Measurements from ENCODE around the gene CDH20.

GRCh38 chr18:61426492-61427053, 93.3 kb downstream of the CDH20 start:
- TF ChIP-seq REPIN1 (tag by site-specific recombination; IDR thresholded peaks at IDR 0.05; ENCODE audit: low read depth) = no peak
- TF ChIP-seq ZNF138 (tag by site-specific recombination; IDR thresholded peaks at IDR 0.05; ENCODE audit: borderline replicate concordance) = no peak
- no peak for TF ChIP-seq ZFHX2 (tag by site-specific recombination; conservative IDR thresholded peaks at IDR 0.05)
- TF ChIP-seq SALL2 (tag by site-specific recombination; IDR thresholded peaks at IDR 0.05; ENCODE audit: borderline replicate concordance) = no peak
- TF ChIP-seq, protein P1, sequence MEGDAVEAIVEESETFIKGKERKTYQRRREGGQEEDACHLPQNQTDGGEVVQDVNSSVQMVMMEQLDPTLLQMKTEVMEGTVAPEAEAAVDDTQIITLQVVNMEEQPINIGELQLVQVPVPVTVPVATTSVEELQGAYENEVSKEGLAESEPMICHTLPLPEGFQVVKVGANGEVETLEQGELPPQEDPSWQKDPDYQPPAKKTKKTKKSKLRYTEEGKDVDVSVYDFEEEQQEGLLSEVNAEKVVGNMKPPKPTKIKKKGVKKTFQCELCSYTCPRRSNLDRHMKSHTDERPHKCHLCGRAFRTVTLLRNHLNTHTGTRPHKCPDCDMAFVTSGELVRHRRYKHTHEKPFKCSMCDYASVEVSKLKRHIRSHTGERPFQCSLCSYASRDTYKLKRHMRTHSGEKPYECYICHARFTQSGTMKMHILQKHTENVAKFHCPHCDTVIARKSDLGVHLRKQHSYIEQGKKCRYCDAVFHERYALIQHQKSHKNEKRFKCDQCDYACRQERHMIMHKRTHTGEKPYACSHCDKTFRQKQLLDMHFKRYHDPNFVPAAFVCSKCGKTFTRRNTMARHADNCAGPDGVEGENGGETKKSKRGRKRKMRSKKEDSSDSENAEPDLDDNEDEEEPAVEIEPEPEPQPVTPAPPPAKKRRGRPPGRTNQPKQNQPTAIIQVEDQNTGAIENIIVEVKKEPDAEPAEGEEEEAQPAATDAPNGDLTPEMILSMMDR (tag by site-specific recombination; IDR thresholded peaks at IDR 0.05) = no peak
- no peak for TF ChIP-seq REST (tag by site-specific recombination; IDR thresholded peaks at IDR 0.05)
